ENCODE data around the gene DRG2. TPM values are rescaled to one million over a fixed set of nuclear protein-coding genes. Genes with fewer than 3 reads are reported as not detected.
A peak's percentile ranks its signal among the peaks of the same experiment; 100 is the strongest.

The DRG2 gene
- total RNA-seq, 6 experiments from 2014 or later, result 30.6 to 38.1 (median 33.7) TPM

GRCh38 chr17:18139498-18139897 lies 51.8 kb downstream of the DRG2 start:
- Mint-ChIP-seq H3K9me3 (no peaks in the 10 kb centered on the region), H3K27me3 (ENCODE audit: insufficient read depth) (peaks cover 14% of the 10 kb centered on the region), H3K27ac (no peak overlapping the region), H3K4me3 (no peak overlapping the region), H3K36me3 (ENCODE audit: low read depth) (no peaks in the 10 kb centered on the region), H3K4me1 (ENCODE audit: low read depth) (no peaks in the 10 kb centered on the region)
- TF ChIP-seq CTCF (IDR thresholded peaks at IDR 0.05), result no peak
- no peak for DNase-seq

GRCh38 chr17:18139949-18140348 lies 52.2 kb downstream of the DRG2 start:
- Mint-ChIP-seq H3K27ac (no peak overlapping the region), H3K4me3 (no peak overlapping the region), H3K36me3 (ENCODE audit: low read depth) (no peaks in the 10 kb centered on the region), H3K27me3 (ENCODE audit: insufficient read depth) (peaks cover 14% of the 10 kb centered on the region), H3K4me1 (ENCODE audit: low read depth) (peaks cover 4% of the 10 kb centered on the region; the same call in 1 of the 2 replicates), H3K9me3 (no peaks in the 10 kb centered on the region)
- peak; percentile 62 for TF ChIP-seq CTCF (IDR thresholded peaks at IDR 0.05)
- DNase-seq, result peak; percentile 15

- Mint-ChIP-seq H3K4me3 (no peak overlapping the region), H3K9me3 (no peaks in the 10 kb centered on the region), H3K27me3 (ENCODE audit: insufficient read depth) (peaks cover 14% of the 10 kb centered on the region), H3K4me1 (ENCODE audit: low read depth) (peaks cover 6% of the 10 kb centered on the region; the same call in 1 of the 2 replicates), H3K27ac (no peak overlapping the region), H3K36me3 (ENCODE audit: low read depth) (no peaks in the 10 kb centered on the region)
- no peak for DNase-seq
- no peak for TF ChIP-seq CTCF (IDR thresholded peaks at IDR 0.05)
Observed at GRCh38 chr17:18140648-18141047, 52.9 kb downstream of the DRG2 start.

GRCh38 chr17:18141210-18141803 lies 53.6 kb downstream of the DRG2 start:
- Mint-ChIP-seq H3K9me3 (no peaks in the 10 kb centered on the region), H3K27me3 (ENCODE audit: insufficient read depth) (peaks cover 14% of the 10 kb centered on the region), H3K4me3 (no peak overlapping the region), H3K27ac (no peak overlapping the region), H3K4me1 (ENCODE audit: low read depth) (peaks cover 6% of the 10 kb centered on the region; the same call in 1 of the 2 replicates), H3K36me3 (ENCODE audit: low read depth) (no peaks in the 10 kb centered on the region)
- TF ChIP-seq CTCF (IDR thresholded peaks at IDR 0.05), result peak; percentile 84
- peak; percentile 66 for DNase-seq

GRCh38 chr17:18142417-18142816 lies 54.7 kb downstream of the DRG2 start:
- peaks cover 12% of the 10 kb centered on the region for H3K27me3 Mint-ChIP-seq (ENCODE audit: insufficient read depth)
- no peaks in the 10 kb centered on the region for H3K36me3 Mint-ChIP-seq (ENCODE audit: low read depth)
- peaks cover 6% of the 10 kb centered on the region; the same call in 1 of the 2 replicates for H3K4me1 Mint-ChIP-seq (ENCODE audit: low read depth)
- no peak overlapping the region for H3K4me3 Mint-ChIP-seq
- no peak for DNase-seq
- H3K27ac Mint-ChIP-seq, result no peak overlapping the region
- H3K9me3 Mint-ChIP-seq, result no peaks in the 10 kb centered on the region
- no peak for TF ChIP-seq CTCF (IDR thresholded peaks at IDR 0.05)

Data from HFFc6 (cell line).